Sigmoid colon (tissue), 4 donors: Measurements from ENCODE around the gene APBA1.

Source experiments
- CTCF ChIP-seq, 4 experiments: fragments of 450-650 bp in 3 of 4; fragments of 200-600 bp in 1 of 4; IDR thresholded peaks; one replicate each; pipeline ENCODE4 v1.5.1; 2016 to 2019; ENCODE audit warnings: antibody characterized with exemption in 4 of 4, mild to moderate bottlenecking in 3 of 4, moderate library complexity in 2 of 4
- EP300 ChIP-seq, 4 donors: sonication (generic); formaldehyde crosslinking; IDR thresholded peaks; one replicate each; pipeline ENCODE4 v1.6.1; 2017; ENCODE audit warnings: antibody characterized with exemption in 4 of 4
- POLR2A ChIP-seq, 2 donors: fragments of 450-650 bp; IDR thresholded peaks; one replicate each; pipeline ENCODE4 v1.6.1; 2016; ENCODE audit warnings: antibody characterized with exemption in 2 of 2, mild to moderate bottlenecking in 2 of 2, moderate library complexity in 2 of 2
- POLR2AphosphoS5 ChIP-seq, 4 donors: sonication (generic); formaldehyde crosslinking; IDR thresholded peaks; one replicate each; pipeline ENCODE4 v1.6.1; 2017; ENCODE audit warnings: antibody characterized with exemption in 4 of 4

GRCh38 chr9:69526699-69527098 lies 145.5 kb downstream of the APBA1 start:
- TF ChIP-seq CTCF (IDR thresholded peaks at IDR 0.05), result no peak
- TF ChIP-seq POLR2A (IDR thresholded peaks at IDR 0.05), result no peak
- TF ChIP-seq POLR2AphosphoS5 (IDR thresholded peaks at IDR 0.05), result no peak
- TF ChIP-seq EP300 (IDR thresholded peaks at IDR 0.05), result no peak
